Mesendoderm (in vitro differentiated cells): ENCODE results near the gene RGS1.

Experiments used
- DNase-seq: peaks from one replicate; pipeline ENCODE4 v3.0.0; 2013
- H2AK5ac ChIP-seq: 2 replicates; pipeline ENCODE4 v1.6.1; 2013; ENCODE audit warnings: low read length, inconsistent platforms
- H2BK120ac ChIP-seq: 2 replicates; pipeline ENCODE4 v1.6.1; 2013; ENCODE audit warnings: low read depth, mild to moderate bottlenecking, low read length, moderate library complexity, mixed read lengths
- H2BK15ac ChIP-seq: replicated peaks from 2 replicates; pipeline ENCODE4 v1.6.1; 2013; ENCODE audit warnings: low read depth, mild to moderate bottlenecking, moderate library complexity
- H2BK5ac ChIP-seq: 2 replicates; pipeline ENCODE4 v1.6.1; 2013; ENCODE audit warnings: low read length, inconsistent platforms
- H3K18ac ChIP-seq: 2 replicates; pipeline ENCODE4 v1.6.1; 2013; ENCODE audit warnings: mild to moderate bottlenecking, low read length, mixed read lengths
- H3K23ac ChIP-seq: one replicate; pipeline ENCODE4 v1.6.1; 2013; ENCODE audit warnings: low read length
- H3K27ac ChIP-seq: 2 replicates; pipeline ENCODE4 v1.5.1; 2013; ENCODE audit warnings: low read depth, mild to moderate bottlenecking, inconsistent platforms, low read length, moderate library complexity
- H3K27me3 ChIP-seq: 2 replicates; pipeline ENCODE4 v1.6.1; 2013; ENCODE audit warnings: low read length, control low read depth, mild to moderate bottlenecking, inconsistent platforms; ENCODE audit not compliant: insufficient read depth, poor library complexity
- H3K36me3 ChIP-seq: 2 replicates; pipeline ENCODE4 v1.6.1; 2013; ENCODE audit warnings: low read length, inconsistent platforms; ENCODE audit not compliant: control insufficient read depth, insufficient read depth
- H3K4ac ChIP-seq: one replicate; pipeline ENCODE4 v1.6.1; 2013; ENCODE audit warnings: low read depth, mild to moderate bottlenecking, low read length, moderate library complexity
- H3K4me1 ChIP-seq: 2 replicates; pipeline ENCODE4 v1.6.1; 2013; ENCODE audit warnings: low read depth, low read length, inconsistent platforms; ENCODE audit not compliant: control insufficient read depth
- H3K4me2 ChIP-seq: 2 replicates; pipeline ENCODE4 v1.6.1; 2013; ENCODE audit warnings: low read length
- H3K4me3 ChIP-seq: 2 replicates; pipeline ENCODE4 v1.5.1; 2013; ENCODE audit warnings: mild to moderate bottlenecking, low read length
- H3K56ac ChIP-seq: one replicate; pipeline ENCODE4 v1.6.1; 2013; ENCODE audit warnings: low read length
- H3K79me1 ChIP-seq: 2 replicates; pipeline ENCODE4 v1.6.1; 2013; ENCODE audit warnings: low read length, inconsistent platforms
- H3K79me2 ChIP-seq: 2 replicates; pipeline ENCODE4 v1.6.1; 2013; ENCODE audit warnings: mild to moderate bottlenecking, low read length; ENCODE audit not compliant: control insufficient read depth, insufficient read depth
- H3K9ac ChIP-seq: 2 replicates; pipeline ENCODE4 v1.6.1; 2013; ENCODE audit warnings: low read length, inconsistent platforms
- H4K5ac ChIP-seq: one replicate; pipeline ENCODE4 v1.6.1; 2013; ENCODE audit warnings: low read length
- H4K8ac ChIP-seq: one replicate; pipeline ENCODE4 v1.6.1; 2013; ENCODE audit warnings: low read depth, mild to moderate bottlenecking, control low read depth, low read length, moderate library complexity
- WGBS: extraction: QIAGEN DNeasy Blood & Tissue Kit; methylation state at CpG from one replicate; pipeline ENCODE4 v1.1.7; 2013; ENCODE audit warnings: low lambda C conversion rate, missing lambda C conversion rate; ENCODE audit not compliant: insufficient coverage; ENCODE audit errors: extremely low coverage; 5-methylcytosine and 5-hydroxymethylcytosine counted together

The RGS1 gene

DNA sequence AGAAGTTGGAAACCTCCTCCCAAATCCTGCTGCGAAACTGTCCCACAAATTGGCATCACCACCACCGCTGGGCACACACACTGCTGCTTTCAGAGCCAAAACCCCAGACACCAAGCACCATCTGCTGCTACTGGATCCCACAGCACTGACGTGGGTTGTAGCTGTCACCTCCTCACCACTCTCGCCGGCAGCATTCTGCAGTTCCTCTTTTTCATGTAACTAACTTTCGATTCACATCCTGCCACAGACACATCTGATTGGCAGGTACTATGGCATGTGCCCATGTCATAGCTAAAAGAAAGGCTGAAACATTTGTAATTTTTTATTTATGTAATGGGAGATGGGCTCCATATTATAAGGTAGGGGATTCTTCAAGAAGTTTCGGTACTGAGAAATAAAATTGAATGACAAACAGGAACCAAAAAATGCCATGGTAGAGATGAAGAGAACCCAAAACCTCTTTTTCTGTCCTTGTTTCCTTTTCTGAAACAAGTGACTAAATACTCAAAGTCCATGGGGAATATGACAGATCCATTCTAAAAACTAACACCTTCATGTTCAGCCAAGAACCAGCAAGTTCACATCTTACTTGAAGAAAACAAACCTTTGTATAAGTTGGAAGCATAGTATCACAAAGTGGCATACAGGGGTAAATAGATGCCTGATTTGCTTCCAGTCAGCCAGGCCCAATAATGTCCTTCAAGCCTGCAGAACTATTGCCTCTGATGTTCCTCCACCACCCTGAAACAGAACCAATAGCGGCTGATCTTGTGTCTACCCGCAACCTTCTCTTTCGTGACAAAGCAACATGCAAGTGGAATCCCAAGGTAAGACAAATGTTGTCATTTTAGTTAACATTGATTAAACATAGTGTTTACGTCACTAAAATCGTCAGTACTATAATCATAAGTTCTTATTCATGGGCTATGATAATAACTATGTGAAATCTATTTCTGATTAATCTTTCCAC, 33.8 kb downstream of the RGS1 start:
- H3K27me3 ChIP-seq: no peaks in the 10 kb centered on the region
- no peaks in the 10 kb centered on the region for H3K36me3 ChIP-seq
- H3K56ac ChIP-seq: no peak overlapping the region
- H3K23ac ChIP-seq: no peak overlapping the region
- no peak overlapping the region for H3K4me3 ChIP-seq
- H3K4ac ChIP-seq: no peak overlapping the region
- H3K27ac ChIP-seq: no peak overlapping the region
- no peak overlapping the region for H3K4me2 ChIP-seq
- no peak for DNase-seq
- no peak overlapping the region for H4K5ac ChIP-seq
- no peaks in the 10 kb centered on the region for H3K79me1 ChIP-seq
- H2BK5ac ChIP-seq: no peak overlapping the region
- H2AK5ac ChIP-seq: no peak overlapping the region
- H3K18ac ChIP-seq: no peak overlapping the region
- no peaks in the 10 kb centered on the region for H3K4me1 ChIP-seq
- H2BK15ac ChIP-seq: no peak overlapping the region
- WGBS: no CpG with 5 or more reads among the region's 12 CpGs
- H2BK120ac ChIP-seq: no peak overlapping the region
- H3K9ac ChIP-seq: no peak overlapping the region
- no peak overlapping the region for H4K8ac ChIP-seq
- H3K79me2 ChIP-seq: no peaks in the 10 kb centered on the region

DNA sequence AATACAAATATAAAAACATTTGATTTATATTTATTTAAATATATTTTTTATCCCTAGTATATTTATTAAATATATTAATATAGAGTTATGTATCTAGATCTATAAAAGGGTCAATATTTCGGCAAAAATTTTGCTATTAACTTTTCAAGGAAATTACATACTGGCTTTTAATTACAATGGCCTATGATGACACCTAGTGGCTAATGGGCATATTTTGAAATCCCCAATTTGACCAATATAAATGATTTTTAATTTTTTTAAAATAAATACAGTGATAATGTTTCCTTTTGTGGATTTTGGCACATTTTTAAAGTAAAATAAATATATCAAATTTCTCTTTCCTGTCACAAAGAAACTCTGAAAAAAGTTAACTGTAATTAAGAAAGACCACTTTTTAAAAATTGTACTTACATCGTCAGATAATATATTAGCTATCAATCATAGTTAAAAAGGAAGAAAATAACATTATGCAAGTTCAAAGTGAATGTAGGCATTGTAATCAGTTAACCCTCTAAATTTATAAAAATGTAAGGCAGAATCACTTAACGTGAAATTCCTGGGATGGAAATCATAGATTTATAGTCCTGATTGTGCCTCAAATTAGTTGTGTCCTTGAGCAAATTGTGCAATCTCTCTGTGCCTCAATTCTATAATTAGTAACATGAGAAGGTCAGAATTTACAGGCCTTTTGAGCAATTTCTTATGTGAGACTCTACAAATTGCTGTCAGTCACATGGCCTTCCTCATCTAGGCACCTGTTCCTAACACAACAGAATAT, 34.7 kb downstream of the RGS1 start:
- DNase-seq: no peak

DNA sequence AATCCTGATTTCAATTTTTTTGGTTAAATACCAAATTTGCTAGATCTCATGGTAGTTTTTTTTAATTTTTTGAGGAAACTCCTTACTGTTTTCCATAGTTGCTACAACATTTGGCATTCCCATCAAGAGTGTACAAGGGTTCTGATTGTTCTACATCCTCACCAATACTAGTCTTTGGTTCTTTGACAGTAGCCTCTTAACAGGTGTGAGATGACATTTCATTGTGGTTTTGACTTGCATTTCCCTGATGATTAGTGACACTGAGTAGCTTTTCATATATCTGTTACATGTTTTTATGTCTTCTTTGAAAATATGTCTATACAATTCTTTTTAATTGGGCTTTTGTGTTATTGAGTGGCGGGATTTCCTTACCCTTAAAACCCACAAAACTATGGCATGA, 39.5 kb downstream of the RGS1 start:
- H2AK5ac ChIP-seq: no peak overlapping the region
- WGBS: no CpG with 5 or more reads among the region's 1 CpG
- no peak overlapping the region for H3K27ac ChIP-seq
- no peaks in the 10 kb centered on the region for H3K4me1 ChIP-seq
- no peak overlapping the region for H3K4me3 ChIP-seq
- H3K4me2 ChIP-seq: no peak overlapping the region
- no peak overlapping the region for H3K4ac ChIP-seq
- no peak overlapping the region for H3K56ac ChIP-seq
- H2BK5ac ChIP-seq: no peak overlapping the region
- H4K5ac ChIP-seq: no peak overlapping the region
- no peak overlapping the region for H3K18ac ChIP-seq
- no peak for DNase-seq
- no peaks in the 10 kb centered on the region for H3K27me3 ChIP-seq
- no peak overlapping the region for H3K23ac ChIP-seq
- no peak overlapping the region for H2BK15ac ChIP-seq
- H4K8ac ChIP-seq: no peak overlapping the region
- no peak overlapping the region for H2BK120ac ChIP-seq
- H3K79me1 ChIP-seq: no peaks in the 10 kb centered on the region
- H3K79me2 ChIP-seq: no peaks in the 10 kb centered on the region
- H3K36me3 ChIP-seq: no peaks in the 10 kb centered on the region
- no peak overlapping the region for H3K9ac ChIP-seq

More for the DNA sequence above, 34.7 kb downstream of the RGS1 start:
- H2BK15ac ChIP-seq: no peak overlapping the region
- H3K56ac ChIP-seq: no peak overlapping the region
- no peak overlapping the region for H2BK5ac ChIP-seq
- H2AK5ac ChIP-seq: no peak overlapping the region
- no CpG with 5 or more reads among the region's 3 CpGs for WGBS
- no peak overlapping the region for H2BK120ac ChIP-seq
- H3K9ac ChIP-seq: no peak overlapping the region
- H3K4ac ChIP-seq: no peak overlapping the region
- no peak overlapping the region for H4K5ac ChIP-seq
- no peak overlapping the region for H3K27ac ChIP-seq
- no peak overlapping the region for H3K4me3 ChIP-seq
- no peak overlapping the region for H3K18ac ChIP-seq
- no peaks in the 10 kb centered on the region for H3K79me2 ChIP-seq
- no peaks in the 10 kb centered on the region for H3K36me3 ChIP-seq
- no peak overlapping the region for H3K4me2 ChIP-seq
- H3K23ac ChIP-seq: no peak overlapping the region
- H3K4me1 ChIP-seq: no peaks in the 10 kb centered on the region
- H3K27me3 ChIP-seq: no peaks in the 10 kb centered on the region
- H4K8ac ChIP-seq: no peak overlapping the region
- no peaks in the 10 kb centered on the region for H3K79me1 ChIP-seq

DNA sequence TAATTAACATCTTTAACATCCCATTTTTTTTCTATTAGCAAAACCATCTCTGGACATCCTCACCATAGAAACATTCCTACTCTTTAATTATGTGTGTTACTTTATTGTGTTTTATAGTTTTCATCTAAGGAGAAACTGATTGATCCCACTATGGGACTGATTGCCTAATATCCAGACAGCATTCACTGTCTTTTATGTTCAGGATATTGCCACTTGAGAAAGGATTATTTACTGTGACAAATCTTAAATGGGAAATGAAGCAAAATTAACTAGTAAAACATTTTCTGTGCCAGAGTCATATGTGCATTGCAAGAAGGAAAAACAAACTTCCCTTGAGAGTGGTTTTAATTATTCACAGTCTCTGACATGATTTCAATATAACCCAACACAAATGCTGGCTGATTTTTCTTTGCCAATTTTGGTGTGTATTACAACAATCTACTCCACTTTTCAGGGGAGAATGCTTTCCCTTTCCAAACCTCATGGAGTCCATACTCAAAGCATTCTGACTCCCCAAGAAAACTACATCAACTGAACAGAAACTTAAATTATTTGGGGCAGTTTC, 44.6 kb downstream of the RGS1 start:
- Histone ChIP-seq H3K23ac (no peak overlapping the region), H2BK120ac (no peak overlapping the region), H3K4me2 (no peak overlapping the region), H2BK15ac (no peak overlapping the region), H3K4me1 (no peaks in the 10 kb centered on the region), H2AK5ac (no peak overlapping the region), H3K9ac (no peak overlapping the region), H3K56ac (no peak overlapping the region), H3K27ac (no peak overlapping the region), H3K79me2 (no peaks in the 10 kb centered on the region), H3K18ac (no peak overlapping the region), H3K4me3 (no peak overlapping the region), H2BK5ac (no peak overlapping the region), H4K8ac (no peak overlapping the region), H3K79me1 (no peaks in the 10 kb centered on the region), H3K4ac (no peak overlapping the region), H4K5ac (no peak overlapping the region), H3K27me3 (no peaks in the 10 kb centered on the region), H3K36me3 (no peaks in the 10 kb centered on the region)
- DNase-seq: no peak

DNA sequence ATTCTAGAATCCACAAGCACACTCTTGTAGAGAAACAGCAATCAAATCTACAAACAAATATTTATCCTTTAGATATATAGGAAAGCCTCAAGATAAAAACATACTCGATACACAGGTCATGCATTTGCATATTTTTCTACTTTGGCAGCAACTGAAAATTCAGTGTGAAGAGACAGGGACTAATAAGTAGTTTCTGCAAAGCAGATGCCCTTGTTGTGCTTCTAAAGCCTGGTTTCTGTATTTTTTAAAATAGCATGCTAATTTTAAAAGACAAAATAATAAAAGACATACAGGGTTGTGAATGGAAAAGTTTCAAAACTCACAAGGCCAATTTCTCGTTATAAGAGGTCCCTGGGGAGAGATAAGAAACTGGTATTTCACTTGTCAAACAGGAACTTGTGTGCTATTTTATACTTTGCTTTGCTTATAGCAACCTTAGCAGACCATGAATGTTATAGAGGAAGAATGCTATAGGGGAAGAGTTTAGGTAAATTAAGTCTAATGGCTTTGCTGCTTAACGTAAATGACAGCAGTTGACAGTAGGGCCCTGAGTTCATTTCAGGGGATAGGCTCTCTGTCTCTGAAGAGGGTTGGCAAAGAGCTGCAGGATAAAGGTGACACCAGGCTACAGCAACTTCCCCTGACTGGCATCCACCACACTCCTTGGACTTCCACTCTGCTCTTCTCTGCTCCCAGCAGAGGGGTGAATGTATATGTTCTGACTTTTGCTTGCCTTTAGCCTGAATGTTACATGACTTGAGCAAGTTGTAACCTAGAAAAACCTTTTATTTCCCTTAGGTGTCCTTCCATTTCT, 51.0 kb downstream of the RGS1 start:
- Histone ChIP-seq H3K36me3 (no peaks in the 10 kb centered on the region), H3K27me3 (no peaks in the 10 kb centered on the region), H3K27ac (no peak overlapping the region), H3K79me2 (no peaks in the 10 kb centered on the region), H3K18ac (no peak overlapping the region), H4K8ac (no peak overlapping the region), H3K4ac (no peak overlapping the region), H3K23ac (no peak overlapping the region), H4K5ac (no peak overlapping the region), H3K9ac (no peak overlapping the region), H2BK5ac (no peak overlapping the region), H3K56ac (no peak overlapping the region), H3K4me3 (no peak overlapping the region), H3K4me2 (no peak overlapping the region), H2BK120ac (no peak overlapping the region), H2AK5ac (no peak overlapping the region), H3K4me1 (no peaks in the 10 kb centered on the region), H2BK15ac (no peak overlapping the region), H3K79me1 (no peaks in the 10 kb centered on the region)
- no peak for DNase-seq
- WGBS: no CpG with 5 or more reads among the region's 3 CpGs
